GM12892 (cell line): ENCODE results near the gene NPC1L1.

Experiments
- POLR2A ChIP-seq: IDR thresholded peaks from 2 replicates; pipeline ENCODE4 v1.6.1; 2011; ENCODE audit warnings: low read depth, low read length, control low read depth
- POLR2AphosphoS5 ChIP-seq: IDR thresholded peaks from 2 replicates; pipeline ENCODE4 v1.6.1; 2011; ENCODE audit warnings: low read depth, low read length, control low read depth

DNA sequence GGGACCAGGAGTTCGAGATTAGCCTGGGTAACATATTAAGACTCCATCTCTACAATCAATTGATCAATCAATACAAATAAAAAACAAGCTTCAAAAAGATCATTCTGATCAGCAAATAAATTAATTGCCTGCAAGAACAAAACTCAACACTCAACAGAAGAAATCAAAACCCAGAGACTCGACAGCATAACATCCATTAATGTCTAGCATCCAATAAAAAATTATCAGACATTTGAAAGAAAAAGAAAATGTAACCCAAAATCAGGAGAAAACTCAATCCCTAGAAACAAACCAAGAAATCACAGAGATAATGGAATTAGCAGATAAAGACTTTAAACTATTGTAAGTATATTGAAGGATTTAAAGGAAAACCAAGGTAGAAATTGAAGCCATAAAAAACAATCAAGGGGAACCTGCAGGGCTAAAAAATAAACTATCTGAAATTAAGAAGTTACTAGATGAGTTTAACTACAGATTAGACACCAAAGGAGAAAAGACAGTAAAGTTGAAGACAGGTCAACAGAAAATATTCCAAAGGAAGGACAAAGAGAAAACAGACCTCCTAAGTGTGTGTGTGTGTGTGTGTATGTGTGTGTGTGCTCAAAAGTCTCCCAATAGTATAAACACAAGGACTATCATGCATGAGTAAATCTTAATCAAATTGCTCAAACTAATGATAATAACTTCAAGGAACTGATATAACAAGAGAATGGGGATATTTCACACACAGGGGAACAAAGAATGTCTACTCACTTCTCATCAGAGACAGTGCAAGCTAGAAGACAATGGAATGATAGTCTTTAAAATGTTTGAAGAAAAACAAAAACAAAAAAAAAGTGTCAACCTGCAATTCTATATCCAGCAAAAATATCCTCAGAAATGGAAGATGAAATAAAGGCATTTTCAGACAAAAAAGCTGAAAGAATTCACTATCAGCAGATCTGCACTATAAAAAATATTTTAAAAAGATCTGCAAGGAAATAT, 58.3 kb downstream of the NPC1L1 start:
- no peak for TF ChIP-seq POLR2AphosphoS5
- TF ChIP-seq POLR2A: no peak
